HUES64 (cell line): ENCODE results near the gene SLC35F3.
"Not testable (repeated sequence)": the region's sequence is repeated elsewhere in the genome, so short reads cannot be mapped to it uniquely, and the experiment has no call there.

Experiments used
- H3K27ac ChIP-seq: 2 replicates; pipeline ENCODE4 v1.7.0; 2013; ENCODE audit warnings: low read depth, low read length, inconsistent platforms
- H3K27me3 ChIP-seq: 2 replicates; pipeline ENCODE4 v1.6.1; 2013; ENCODE audit warnings: mild to moderate bottlenecking, low read length; ENCODE audit not compliant: insufficient read depth
- H3K36me3 ChIP-seq: 2 replicates; pipeline ENCODE4 v1.6.1; 2013; ENCODE audit warnings: mild to moderate bottlenecking, low read length; ENCODE audit not compliant: insufficient read depth
- H3K4me1 ChIP-seq: 2 replicates; pipeline ENCODE4 v1.6.1; 2013; ENCODE audit warnings: mild to moderate bottlenecking, low read length, moderate library complexity; ENCODE audit not compliant: insufficient read depth
- H3K4me3 ChIP-seq: 2 replicates; pipeline ENCODE4 v1.5.1; 2013; ENCODE audit warnings: mild to moderate bottlenecking, low read length, moderate library complexity
- H3K9ac ChIP-seq: 2 replicates; pipeline ENCODE4 v1.6.1; 2013; ENCODE audit warnings: mild to moderate bottlenecking, low read depth, low read length
- H3K9me3 ChIP-seq: 2 replicates; pipeline ENCODE4 v1.6.1; 2013; ENCODE audit warnings: low read depth, low read length; ENCODE audit not compliant: insufficient read depth
- WGBS: fragments of 150-250, 120-280 bp; methylation state at CpG from one replicate; pipeline ENCODE4 v1.1.7; 2013; ENCODE audit warnings: missing lambda C conversion rate; 5-methylcytosine and 5-hydroxymethylcytosine counted together

SLC35F3 gene

DNA sequence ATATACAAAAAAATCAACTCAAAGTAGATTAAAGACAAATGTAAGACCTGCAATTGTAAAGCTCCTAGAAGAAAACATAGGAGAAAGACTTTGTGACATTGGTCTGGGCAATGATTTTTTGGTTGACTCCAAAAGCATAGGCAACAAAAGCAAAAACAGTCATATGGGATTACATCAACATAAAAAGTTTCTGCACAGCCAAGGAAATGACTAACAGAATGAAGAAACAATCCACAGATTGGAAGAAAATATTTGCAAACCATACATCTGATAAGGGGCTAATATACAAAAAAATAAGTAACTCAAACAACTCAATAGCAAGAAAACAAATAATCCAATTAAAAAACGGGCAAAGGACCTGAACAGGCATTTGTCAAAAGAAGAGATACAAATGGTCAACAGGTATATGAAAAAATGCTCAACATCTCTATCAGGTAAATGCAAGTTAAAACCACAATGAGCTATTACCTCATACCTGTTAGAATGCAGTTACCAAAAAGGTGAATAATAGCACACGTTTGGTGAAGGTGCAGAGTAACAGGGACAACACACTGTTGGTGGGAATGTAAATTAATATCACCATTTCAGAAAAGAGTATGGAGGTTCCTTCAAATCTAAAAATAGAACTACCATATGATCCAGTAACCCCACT, 295.1 kb downstream of the SLC35F3 start:
- WGBS: 89% methylated on average over 1 of the region's 2 CpGs
- no peak overlapping the region for H3K4me3 ChIP-seq

DNA sequence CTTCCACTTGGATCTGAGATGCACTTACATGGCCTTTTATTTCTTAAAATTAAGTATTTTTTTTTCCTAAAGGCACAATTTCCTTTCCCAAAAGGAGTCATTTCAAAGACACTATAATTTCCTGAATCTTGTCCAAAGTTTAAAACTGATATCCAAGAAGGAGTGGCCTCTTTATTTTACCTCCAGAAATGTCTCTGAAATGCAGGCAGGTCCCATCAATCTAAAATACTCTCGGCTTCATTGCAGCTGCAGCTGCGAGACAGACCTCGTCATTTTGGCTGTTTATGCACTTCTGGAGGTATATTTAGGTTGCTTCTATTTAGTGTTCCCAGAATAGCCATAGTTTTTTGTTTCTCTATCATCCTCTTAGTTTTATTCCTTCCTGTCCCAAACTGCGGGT, 296.1 kb downstream of the SLC35F3 start:
- H3K9ac ChIP-seq: no peak overlapping the region
- H3K27ac ChIP-seq: no peak overlapping the region
- WGBS: 98% methylated on average over 4 of the region's 4 CpGs

More for the DNA sequence above, 295.1 kb downstream of the SLC35F3 start:
- Histone ChIP-seq H3K4me1 (no peaks in the 10 kb centered on the region), H3K9ac (no peak overlapping the region), H3K36me3 (no peaks in the 10 kb centered on the region), H3K27ac (no peak overlapping the region), H3K9me3 (no peaks in the 10 kb centered on the region), H3K27me3 (no peaks in the 10 kb centered on the region)

DNA sequence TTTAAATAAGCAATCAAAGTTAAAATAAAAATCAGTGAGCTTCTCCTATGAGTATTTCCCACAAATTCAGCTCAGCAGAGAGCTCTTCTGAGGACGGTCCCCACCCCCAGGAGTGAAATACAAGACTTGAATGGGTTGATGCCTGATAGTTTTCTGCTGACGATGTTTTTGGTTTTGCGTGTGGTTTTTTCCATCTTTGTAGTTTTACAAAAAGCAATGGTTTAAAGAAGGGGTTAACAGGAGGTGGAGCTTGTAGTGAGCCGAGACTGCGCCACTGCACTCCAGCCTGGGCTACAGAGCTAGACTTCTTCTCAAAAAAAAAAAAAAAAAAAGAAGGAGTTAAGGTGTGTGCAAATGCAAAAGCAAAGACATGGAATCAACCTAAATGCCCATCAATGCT, 297.1 kb downstream of the SLC35F3 start:
- Histone ChIP-seq H3K9ac (no peak overlapping the region), H3K27me3 (no peaks in the 10 kb centered on the region), H3K27ac (no peak overlapping the region), H3K36me3 (no peaks in the 10 kb centered on the region), H3K9me3 (no peaks in the 10 kb centered on the region), H3K4me1 (no peaks in the 10 kb centered on the region), H3K4me3 (no peak overlapping the region)
- 95% methylated on average over 5 of the region's 5 CpGs for WGBS

More for the DNA sequence above, 296.1 kb downstream of the SLC35F3 start:
- Histone ChIP-seq H3K27me3 (no peaks in the 10 kb centered on the region), H3K9me3 (no peaks in the 10 kb centered on the region), H3K36me3 (no peaks in the 10 kb centered on the region), H3K4me3 (no peak overlapping the region), H3K4me1 (no peaks in the 10 kb centered on the region)

DNA sequence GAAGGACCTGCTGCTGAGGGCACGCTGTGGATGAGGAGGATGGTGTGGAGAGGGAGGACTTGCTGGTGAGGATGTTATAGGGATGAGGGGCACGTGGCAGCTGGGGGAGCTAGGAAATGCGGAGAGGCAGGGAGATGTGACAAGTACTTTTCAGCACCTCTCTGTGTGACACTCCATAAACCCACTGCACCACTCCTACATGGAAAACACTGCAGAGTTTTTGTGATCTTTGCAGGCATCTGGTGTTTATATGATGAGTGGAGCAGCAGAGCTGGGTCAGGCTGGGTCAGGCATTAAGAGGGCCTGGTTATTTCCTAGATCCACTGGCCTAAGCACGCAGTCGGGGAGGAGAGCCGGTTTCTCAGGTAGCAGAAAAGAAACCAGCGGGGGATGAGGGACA, 301.5 kb downstream of the SLC35F3 start:
- no peaks in the 10 kb centered on the region for H3K36me3 ChIP-seq
- no peak overlapping the region for H3K4me3 ChIP-seq

DNA sequence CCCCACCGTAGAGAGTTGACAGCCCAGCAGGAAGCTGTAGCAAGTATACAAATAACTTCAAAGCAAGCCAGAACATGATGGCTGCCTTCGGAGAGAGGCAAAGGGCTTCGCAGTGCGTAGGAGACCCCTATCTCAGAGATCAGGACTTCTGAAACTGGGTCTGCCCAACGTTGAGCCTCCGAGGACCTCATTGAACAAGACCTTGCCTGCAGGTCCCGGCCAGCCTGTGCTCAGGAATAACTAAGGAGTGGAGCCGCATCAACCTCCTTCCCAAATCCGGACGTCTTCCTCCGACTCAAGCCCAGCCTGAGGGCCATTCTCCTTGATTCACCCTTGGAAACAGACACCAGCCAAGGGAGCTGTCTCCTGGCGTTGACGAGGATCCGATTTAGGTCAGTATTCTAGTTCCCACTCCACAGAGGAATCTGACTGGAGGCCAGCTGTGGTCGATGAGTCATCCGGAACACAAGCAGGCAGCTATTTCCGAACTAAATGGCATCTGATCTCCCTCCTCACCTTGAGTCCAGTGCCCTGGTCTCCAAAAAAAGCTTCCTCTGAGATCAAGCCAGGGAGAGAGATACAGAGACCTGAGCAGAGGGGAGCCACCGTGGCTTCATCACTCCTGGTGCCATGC, 302.3 kb downstream of the SLC35F3 start:
- Histone ChIP-seq H3K9ac (no peak overlapping the region), H3K9me3 (0 out of 2 replicates have a peak, but pooled peaks cover 3% of the 10 kb centered on the region), H3K4me1 (no peaks in the 10 kb centered on the region), H3K4me3 (no peak overlapping the region), H3K27ac (no peak overlapping the region), H3K27me3 (no peaks in the 10 kb centered on the region), H3K36me3 (no peaks in the 10 kb centered on the region)
- 83% methylated on average over 18 of the region's 18 CpGs for WGBS

More for the DNA sequence above, 301.5 kb downstream of the SLC35F3 start:
- no peaks in the 10 kb centered on the region for H3K4me1 ChIP-seq
- H3K27ac ChIP-seq: no peak overlapping the region
- WGBS: 95% methylated on average over 7 of the region's 7 CpGs
- 0 out of 2 replicates have a peak, but pooled peaks cover 3% of the 10 kb centered on the region for H3K9me3 ChIP-seq
- H3K9ac ChIP-seq: no peak overlapping the region
- no peaks in the 10 kb centered on the region for H3K27me3 ChIP-seq

DNA sequence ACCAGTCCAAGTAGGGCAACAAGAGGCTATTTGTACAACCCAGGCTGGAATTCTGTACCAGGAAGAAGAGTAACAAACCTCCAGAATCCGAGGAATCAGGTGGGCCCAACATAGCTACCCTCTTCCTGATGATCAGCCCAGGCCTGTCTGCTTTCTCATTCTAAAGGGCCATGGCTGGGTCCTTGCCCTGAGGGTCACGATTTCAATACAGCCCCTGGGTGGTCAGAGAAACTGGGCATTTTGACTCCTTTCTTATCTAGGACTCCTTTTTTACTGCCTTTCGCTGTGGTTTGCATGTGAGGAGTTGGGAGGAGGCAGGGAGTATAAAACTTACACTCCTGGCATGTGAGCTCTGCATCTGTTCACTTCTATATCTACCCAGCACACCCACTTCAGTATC, 303.9 kb downstream of the SLC35F3 start:
- Histone ChIP-seq H3K9me3 (0 out of 2 replicates have a peak, but pooled peaks cover 3% of the 10 kb centered on the region), H3K4me3 (no peak overlapping the region), H3K9ac (no peak overlapping the region), H3K27ac (no peak overlapping the region), H3K4me1 (peaks cover under 1% of the 10 kb centered on the region; the same call in 1 of the 2 replicates), H3K27me3 (peaks cover 6% of the 10 kb centered on the region), H3K36me3 (no peaks in the 10 kb centered on the region)
- 46% methylated on average over 2 of the region's 3 CpGs for WGBS

DNA sequence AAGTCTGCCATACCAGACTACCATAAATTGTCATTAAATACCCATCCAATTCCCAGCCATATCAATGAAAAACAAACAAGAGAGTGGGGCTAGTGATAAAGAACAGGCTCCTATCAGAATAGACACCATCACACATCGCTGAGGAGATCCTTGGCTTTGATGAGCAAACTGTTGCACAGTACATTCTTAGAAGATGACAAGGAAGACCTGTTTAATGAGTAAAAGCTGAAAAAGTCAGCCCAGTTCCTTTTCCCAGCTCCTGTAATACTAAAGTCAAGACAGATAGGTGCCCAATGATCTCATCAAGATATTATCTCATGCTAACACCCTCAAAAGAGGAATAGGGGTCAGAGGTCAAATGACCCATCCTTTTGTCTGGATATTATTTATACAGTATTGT, 304.3 kb downstream of the SLC35F3 start:
- no peak overlapping the region for H3K9ac ChIP-seq

DNA sequence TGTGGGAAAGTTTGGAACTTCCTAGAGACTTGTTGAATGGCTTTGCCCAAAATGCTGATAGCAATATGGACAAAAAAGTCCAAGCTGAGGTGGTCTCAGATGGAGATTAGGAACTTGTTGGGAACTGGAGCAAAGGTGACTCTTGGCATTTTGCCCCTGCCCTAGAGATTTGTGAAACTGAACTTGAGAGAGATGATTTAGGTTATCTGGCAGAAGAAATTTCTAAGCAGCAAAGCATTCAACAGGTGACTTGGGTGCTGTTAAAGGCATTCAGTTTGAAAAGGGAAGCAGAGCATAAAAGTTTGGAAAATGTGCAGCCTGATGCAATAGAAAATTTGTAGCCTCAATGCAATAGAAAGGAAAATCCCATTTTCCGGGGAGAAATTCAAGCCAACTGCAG, 306.0 kb downstream of the SLC35F3 start:
- H3K4me3 ChIP-seq: not testable (repeated sequence)

More for the DNA sequence above, 304.3 kb downstream of the SLC35F3 start:
- peaks cover 5% of the 10 kb centered on the region; the same call in 1 of the 2 replicates for H3K4me1 ChIP-seq
- 0 out of 2 replicates have a peak, but pooled peaks cover 3% of the 10 kb centered on the region for H3K9me3 ChIP-seq
- H3K36me3 ChIP-seq: no peaks in the 10 kb centered on the region
- H3K27me3 ChIP-seq: peaks cover 10% of the 10 kb centered on the region
- H3K4me3 ChIP-seq: no peak overlapping the region
- H3K27ac ChIP-seq: no peak overlapping the region
- 90% methylated on average over 1 of the region's 1 CpG for WGBS

DNA sequence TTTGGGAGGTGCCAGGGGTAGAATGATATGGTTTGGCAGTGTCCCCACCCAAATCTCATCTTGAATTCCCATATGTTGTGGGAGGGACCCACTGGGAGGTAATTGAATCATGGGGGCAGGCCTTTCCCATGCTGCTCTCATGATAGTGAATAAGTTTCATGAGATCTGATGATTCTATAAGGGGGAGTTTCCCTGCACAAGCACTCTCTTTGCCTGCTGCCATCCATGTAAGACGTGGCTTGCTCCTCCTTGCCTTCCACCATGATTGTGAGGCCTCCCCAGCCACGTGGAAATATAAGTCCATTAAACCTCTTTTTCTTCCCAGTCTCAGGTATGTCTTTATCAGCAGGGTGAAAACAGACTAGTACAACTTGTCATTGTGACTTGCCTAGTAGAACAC, 307.4 kb downstream of the SLC35F3 start:
- H3K4me3 ChIP-seq, H3K27ac ChIP-seq, H3K36me3 ChIP-seq, H3K9me3 ChIP-seq, H3K4me1 ChIP-seq, H3K9ac ChIP-seq: not testable (repeated sequence)
- WGBS: 85% methylated on average over 2 of the region's 2 CpGs
- peaks cover 34% of the 10 kb centered on the region for H3K27me3 ChIP-seq

More for the DNA sequence above, 306.0 kb downstream of the SLC35F3 start:
- H3K9me3 ChIP-seq, H3K9ac ChIP-seq, H3K36me3 ChIP-seq, H3K27ac ChIP-seq, H3K4me1 ChIP-seq: not testable (repeated sequence)
- peaks cover 26% of the 10 kb centered on the region for H3K27me3 ChIP-seq
- 87% methylated on average over 1 of the region's 1 CpG for WGBS

DNA sequence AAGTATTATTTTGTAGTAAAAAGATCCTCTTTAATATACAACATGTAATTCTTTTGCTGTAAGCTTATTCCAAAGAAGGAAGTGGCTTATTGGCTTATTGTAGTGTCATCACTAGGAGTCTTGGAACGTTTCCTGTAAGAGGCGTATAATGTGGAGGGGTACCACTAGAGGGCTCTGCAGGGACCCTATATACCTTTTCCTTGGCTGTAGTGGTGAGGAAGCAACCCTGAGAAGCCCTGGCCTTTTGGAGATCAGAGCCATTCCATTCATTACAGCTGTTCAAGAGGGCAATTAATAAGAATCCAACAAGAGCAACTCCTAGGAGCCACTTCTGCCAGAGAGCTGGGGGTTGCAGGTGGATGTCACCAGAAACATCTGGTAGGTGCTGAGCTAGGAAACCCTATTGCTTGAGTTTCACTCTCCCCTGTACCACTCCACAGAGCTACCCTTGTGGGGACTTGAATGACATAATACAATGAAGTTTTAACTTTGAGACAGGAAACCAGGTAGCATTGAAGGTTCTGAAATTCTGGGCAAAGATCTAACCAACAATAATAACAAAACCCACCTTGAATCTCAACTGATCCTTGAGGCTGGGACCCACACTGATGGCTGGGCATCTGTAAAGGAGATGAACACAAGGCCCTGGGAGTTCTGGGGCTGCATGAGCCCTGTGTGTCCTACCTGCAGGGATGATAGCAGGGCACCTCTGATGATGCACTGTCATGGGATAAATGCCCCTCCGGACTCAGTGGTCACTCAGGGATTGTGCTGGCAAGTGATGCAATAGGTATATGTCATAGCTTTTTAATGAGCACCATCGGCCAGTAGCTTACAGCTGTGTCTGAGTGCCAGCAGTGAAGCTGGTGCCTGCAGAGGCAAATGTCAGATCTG, 308.5 kb downstream of the SLC35F3 start:
- H3K4me1 ChIP-seq: peaks cover 7% of the 10 kb centered on the region; the same call in 1 of the 2 replicates
- WGBS: 53% methylated on average over 4 of the region's 4 CpGs
- H3K27me3 ChIP-seq: peaks cover 34% of the 10 kb centered on the region
- no peaks in the 10 kb centered on the region for H3K36me3 ChIP-seq
- H3K9me3 ChIP-seq: 0 out of 2 replicates have a peak, but pooled peaks cover 3% of the 10 kb centered on the region
- H3K4me3 ChIP-seq: no peak overlapping the region; the same call in 1 of the 2 replicates
- no peak overlapping the region for H3K27ac ChIP-seq
- no peak overlapping the region for H3K9ac ChIP-seq
